Measurements from ENCODE around the gene SEMA5A. TPM values are rescaled to one million over a fixed set of nuclear protein-coding genes. Genes with fewer than 3 reads are reported as not detected.
A peak's percentile ranks its signal among the peaks of the same experiment; 100 is the strongest.
"Not testable (repeated sequence)": the region's sequence is repeated elsewhere in the genome, so short reads cannot be mapped to it uniquely, and the experiment has no call there.

SEMA5A gene
- total RNA-seq, 1 donor from 2014 or later = 25.3 TPM

DNA sequence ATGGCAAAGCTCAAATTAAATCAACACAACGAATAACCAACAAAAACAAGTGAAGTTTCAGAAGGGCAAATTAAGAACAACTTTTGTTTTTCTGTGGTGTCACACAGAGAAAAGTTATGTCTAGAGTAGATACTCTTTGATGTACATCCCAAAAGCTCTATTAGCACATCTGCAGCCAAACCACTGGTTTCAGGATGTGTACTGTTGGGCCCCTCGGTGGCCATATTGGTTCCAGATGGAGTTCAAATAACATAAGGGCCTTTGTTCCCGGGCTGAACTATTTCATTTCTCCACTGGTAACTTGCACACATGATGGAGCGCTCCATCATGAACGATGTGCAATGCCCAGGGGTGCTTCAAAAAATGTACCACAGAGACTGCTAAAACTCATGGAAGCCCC lies 126.1 kb downstream of the SEMA5A start:
- intact Hi-C loops (cut with micrococcal nuclease) = no loop called here
- DNase-seq (no peak), ATAC-seq (no peak)

DNA sequence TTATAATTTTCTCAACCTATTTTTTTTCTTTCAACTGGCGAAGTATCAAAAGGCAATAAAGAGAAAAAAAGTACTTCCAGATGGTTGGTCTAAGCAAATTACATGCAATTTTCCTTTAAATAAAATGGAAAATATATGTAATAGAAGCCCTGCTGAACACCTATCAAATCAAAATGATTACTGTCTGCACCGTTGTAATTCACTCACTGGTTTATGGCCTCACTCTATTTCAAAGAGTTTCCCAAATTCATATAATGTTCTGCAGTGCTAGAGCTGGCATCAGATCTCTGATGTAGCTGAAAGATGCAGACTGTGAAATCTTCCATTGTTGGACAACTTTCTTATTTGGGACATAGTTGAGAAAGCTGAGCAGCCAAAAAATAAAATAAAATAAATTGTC lies 130.3 kb downstream of the SEMA5A start:
- intact Hi-C loops (cut with micrococcal nuclease) = no loop called here
- DNase-seq (no peak), ATAC-seq (no peak)

DNA sequence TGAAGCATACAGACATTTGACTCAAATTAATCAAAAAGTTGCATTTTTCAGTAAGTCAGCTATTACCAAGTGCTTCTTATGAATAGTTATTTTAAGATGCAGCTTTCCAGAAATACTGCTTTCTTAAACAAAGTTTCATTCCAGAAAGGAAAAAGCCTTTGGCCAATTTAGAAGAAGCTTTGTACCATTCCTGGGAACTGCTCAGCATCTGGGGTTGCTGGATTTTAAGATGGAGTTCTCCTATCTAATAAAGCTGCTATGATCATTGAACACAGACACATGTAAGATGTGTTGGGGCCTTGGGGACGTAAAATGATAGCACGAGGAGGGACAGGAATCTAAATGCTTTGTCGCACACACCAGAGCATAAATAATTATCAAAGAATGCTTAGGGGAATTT lies 130.8 kb downstream of the SEMA5A start:
- DNase-seq = no peak
- ATAC-seq = no peak
- intact Hi-C loops (cut with micrococcal nuclease) = no loop called here

DNA sequence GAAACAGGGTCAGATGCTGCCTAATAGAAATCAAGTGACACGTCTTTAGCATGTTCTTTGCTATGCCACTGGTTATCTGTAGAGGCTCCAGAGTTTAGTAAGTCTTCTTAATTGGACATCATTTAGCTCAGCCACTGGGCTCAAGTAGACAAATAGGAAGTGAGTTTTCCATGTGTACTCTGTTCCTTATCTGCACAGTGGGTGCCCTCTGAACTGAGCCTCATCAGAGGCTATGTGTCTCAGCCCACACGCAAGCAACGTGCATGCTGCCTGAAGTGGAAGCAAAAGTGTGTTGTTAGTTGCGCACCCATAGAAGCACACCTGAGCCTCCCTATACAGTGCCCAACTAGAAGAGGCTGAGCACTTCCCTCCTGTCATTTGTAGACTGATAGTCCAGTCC lies 134.7 kb downstream of the SEMA5A start:
- ATAC-seq (no peak), DNase-seq (no peak)
- intact Hi-C loops (cut with micrococcal nuclease) = no loop called here

DNA sequence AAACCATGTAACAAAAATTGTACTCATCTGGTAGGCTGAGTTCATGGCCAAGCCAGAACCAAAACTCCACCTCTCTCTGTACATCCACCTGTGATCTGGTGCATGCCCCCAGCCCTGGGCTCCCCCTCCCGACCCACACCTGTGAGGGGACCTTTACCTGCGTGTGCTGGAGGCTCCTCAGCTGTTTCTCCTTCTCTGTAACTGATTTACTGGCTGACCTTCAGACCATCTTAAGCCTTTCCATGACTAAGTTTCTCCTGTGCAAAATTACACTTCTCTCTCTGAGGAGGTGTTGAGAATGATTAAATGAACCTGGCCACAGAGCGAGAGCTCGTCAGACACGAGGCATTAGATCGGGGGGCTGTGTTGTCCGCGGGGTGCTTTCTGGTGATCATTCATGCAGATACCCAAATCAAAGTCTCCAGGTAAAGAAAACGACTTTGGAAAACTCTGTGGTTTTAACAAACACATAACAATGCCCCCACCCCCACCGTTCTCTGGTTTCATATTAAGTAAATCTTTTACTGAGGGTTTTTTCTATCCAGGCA lies 136.4 kb downstream of the SEMA5A start:
- ATAC-seq (no peak), DNase-seq (no peak)
- intact Hi-C loops (cut with micrococcal nuclease) = no loop called here

DNA sequence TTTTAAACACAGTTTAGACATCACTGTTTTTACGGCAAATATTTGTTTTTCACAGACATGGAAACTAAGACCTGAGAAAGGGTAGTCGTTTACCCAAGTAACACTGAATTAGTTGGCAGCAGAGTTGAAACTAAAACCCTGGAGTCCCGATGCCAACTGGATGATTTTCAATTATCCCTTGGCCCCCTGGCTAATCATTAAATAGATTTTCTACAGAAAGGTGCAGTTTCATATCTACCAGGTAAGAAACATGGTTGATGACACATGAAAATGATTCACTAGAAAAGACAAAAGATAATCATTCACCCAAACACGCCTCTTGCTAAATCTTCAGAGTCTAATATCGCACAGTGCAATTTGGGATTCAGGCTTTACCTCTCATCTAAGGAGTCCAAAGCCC lies 136.9 kb downstream of the SEMA5A start:
- DNase-seq (no peak), ATAC-seq (no peak)
- intact Hi-C loops (cut with micrococcal nuclease) = no loop called here

DNA sequence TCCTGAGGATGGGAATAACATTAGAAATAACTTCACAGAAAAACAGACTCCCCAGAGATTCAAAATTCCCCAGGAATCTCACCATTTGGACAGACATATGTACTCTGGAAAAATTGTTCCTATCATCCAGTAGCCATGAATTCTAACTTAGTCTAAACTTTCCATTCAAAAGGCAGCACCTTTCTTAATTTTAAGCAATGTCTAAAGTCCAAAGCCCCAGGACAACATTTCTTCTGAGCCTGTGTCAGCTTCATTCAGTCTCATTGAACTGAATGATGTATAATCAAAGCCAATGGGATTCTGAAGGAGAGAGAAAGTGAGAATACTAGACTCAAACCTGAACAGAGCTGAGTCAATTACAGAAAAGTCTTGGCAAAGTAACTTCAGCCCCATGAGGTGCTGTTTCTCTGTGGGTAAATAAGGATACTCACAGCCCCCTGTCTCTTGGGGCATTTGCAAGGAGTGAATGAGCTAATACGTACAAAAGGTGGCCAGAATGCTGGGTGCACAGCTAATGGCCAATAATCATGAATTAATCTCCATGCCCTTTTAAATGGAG lies 140.6 kb downstream of the SEMA5A start:
- no peak for ATAC-seq
- no peak for DNase-seq
- intact Hi-C loops (cut with micrococcal nuclease) = no loop called here

DNA sequence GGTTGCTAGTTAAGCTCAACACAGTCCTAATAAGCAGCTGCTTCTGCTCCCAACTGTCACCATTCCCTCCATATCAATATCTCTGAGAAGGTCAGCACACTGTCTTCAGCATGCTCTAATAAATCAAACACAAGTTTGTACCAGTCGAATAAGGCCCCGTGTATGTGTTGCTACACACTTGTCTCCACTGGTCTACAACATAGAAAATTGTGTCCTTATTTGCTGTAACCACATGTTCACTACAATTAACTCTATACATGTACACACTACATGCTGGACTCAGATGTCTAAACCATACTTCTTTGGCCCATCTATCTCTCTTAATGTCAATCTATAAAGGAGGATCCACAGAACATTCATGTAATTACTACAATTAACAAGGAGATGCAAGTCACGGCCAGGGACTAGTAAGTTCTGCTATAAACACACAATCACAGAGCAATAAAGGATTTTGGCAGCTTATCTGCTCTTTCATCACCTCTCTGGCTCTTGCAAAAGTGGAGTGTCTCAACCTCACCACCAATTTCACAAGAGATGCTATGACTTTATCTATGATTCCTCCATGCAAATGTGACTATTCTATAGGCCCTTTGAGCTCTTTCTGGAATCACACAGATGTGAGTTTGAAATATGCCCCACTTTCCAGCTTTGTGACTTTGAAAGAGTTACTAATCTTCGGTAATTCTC lies 143.9 kb downstream of the SEMA5A start:
- intact Hi-C loops (cut with micrococcal nuclease) = no loop called here
- no peak for ATAC-seq

DNA sequence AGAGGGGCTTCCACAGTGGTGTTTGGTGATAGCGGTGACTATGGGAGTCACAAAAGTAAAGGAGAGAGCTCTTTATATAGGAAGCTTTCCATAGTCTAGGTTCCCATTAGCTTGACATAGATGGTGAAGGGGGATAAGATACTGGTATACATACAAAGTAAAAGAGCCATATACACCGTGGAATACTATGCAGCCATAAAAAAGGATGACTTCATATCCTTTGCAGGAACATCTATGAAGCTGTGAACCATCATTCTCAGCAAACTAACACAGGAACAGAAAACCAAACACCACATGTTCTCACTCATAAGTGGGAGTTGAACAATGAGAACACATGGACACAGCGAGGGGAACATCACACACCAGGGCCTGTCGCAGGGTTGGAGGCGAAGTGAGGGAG lies 146.1 kb downstream of the SEMA5A start:
- DNase-seq; ATAC-seq; intact Hi-C loops (cut with micrococcal nuclease): not testable (repeated sequence)

More for the DNA sequence above, 143.9 kb downstream of the SEMA5A start:
- no peak for DNase-seq

DNA sequence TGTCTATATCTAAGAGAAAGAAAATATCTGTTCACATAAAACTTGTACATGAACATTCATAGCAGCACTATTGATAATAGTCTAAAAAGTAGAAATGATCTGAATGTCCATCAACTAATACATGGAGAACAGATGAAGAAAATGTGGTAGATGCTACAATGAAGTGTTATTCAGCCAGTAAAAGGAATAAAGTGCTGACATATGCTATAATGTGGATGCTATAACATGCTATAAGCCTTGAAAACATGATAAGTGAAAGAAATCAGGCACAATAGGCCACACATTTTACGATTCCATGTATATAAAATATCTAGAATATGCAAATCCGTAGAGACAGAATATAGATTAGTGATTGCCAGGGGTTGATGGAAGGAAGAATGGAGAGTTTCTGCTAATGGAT lies 146.8 kb downstream of the SEMA5A start:
- intact Hi-C loops (cut with micrococcal nuclease) = no loop called here
- ATAC-seq = no peak
- no peak for DNase-seq

DNA sequence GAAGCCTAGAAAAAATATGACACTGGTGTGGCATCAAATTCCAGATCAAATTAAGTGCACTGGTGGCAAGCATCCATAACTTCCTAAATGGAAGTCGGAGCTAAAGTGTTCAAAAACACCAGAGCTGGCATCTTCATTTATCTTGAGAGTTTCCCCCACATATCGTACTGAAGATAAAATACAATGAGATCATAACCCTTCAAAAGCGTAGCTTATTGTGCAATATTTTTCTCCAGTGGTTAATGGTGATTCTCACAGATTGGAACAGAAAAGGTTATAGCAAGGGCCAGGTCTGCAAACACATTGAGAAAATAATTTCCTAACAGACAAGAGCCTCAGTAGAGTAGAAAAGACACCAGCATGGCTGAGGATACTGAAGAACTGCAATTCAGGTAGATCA lies 147.6 kb downstream of the SEMA5A start:
- DNase-seq = no peak
- intact Hi-C loops (cut with micrococcal nuclease) = no loop called here
- no peak for ATAC-seq

DNA sequence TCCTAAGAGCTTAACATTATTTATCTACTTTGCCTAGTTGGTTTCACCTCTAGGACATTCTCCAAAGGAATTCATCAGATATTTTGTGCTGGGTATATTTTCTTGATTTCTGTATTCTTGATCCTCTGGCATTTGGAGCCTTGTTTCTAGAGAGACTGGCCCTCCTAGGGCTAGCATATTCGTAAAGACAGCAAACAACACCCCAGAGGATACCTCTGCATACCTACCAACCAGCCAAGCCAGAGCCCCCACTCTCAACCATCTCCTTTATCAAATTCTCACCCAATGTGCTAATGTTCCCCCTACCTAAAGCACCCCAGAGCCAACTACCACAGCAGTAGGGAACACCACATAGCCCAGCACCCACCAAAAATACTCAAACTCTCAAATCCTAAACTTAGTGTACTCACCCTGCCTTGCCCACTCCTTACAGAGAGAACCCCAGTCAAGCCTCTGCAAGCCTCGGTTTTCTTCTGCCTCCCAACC lies 149.5 kb downstream of the SEMA5A start:
- intact Hi-C loops (cut with micrococcal nuclease) = no loop called here
- ATAC-seq (no peak), DNase-seq (no peak)

DNA sequence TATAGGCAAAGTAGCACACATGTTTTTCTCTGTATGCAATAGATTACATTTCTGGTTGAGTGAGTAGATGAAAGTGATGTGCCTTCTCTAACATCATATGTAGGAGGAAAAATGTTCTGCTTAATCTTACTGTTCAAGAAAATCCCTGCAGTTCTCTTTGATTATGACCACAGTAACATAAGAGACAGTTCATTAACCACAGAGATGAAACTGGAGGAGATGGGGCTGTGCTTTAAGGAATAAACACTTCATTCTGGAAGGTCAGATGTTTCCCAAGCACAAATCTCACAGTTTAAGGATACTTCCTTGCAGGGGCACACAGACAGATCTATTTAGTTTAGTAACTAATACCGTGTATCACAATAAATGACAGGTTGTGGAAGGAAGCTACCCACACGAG lies 150.2 kb downstream of the SEMA5A start:
- intact Hi-C loops (cut with micrococcal nuclease) = no loop called here
- no peak for DNase-seq
- no peak for ATAC-seq

DNA sequence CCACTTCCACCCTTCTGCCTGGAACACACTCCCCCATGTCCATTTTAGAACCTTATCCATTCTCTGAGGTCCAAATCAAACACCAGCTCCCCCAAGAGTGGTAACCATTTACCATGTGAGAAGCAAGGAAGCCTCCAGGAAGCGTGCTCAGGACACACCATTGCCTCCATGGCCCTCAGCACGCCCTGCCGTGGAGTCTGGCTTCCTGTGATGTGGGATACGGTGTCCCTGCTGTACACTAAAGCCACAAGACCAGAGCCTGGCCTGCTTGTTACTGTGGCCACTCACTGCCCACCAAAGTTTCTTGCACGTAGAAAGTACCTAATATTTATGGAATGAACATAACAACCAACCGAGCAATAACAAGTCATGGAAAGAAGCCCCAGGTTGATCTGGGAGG lies 151.7 kb downstream of the SEMA5A start:
- no peak for ATAC-seq
- no peak for DNase-seq
- intact Hi-C loops (cut with micrococcal nuclease) = no loop called here

DNA sequence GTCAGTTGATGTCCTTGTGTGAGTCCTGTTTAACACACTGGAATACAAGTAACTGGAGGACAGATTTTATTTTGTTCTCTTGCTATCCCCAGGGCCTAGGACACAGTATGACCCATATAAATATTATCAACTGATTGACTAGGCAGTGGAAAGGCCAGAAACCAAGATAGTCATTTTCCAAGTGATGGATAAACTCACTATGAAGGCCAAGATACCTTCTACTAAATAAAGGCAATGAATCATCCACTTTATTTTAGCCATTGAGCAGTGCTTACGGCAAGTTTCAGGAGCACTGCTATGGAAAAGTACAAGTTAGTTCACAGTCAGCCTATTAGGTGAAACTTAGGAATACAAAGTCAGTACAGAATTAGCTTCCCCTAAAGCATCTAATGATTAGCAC lies 153.2 kb downstream of the SEMA5A start:
- ATAC-seq (peak; percentile 94), DNase-seq (no peak)
- intact Hi-C loops (cut with micrococcal nuclease) = no loop called here

DNA sequence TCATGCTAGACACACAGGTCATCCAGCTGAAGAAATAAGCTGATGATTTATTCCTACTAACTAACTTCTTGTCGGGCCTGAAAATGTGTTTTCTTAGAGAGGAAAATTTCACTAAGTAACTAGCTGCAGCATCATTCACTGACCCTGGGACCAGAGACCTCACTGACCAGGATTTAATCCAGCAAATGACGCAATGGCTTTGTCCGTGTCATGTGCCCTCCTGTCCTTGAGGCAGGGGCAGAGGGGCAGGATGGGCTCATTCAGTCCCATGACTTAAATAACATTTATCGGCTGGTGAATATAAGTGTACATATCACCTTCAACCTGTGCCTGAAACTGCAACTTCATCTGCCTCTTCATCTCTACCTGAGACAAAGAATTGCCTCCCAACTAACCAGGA lies 154.8 kb downstream of the SEMA5A start:
- intact Hi-C loops (cut with micrococcal nuclease) = no loop called here
- DNase-seq (no peak), ATAC-seq (no peak)

DNA sequence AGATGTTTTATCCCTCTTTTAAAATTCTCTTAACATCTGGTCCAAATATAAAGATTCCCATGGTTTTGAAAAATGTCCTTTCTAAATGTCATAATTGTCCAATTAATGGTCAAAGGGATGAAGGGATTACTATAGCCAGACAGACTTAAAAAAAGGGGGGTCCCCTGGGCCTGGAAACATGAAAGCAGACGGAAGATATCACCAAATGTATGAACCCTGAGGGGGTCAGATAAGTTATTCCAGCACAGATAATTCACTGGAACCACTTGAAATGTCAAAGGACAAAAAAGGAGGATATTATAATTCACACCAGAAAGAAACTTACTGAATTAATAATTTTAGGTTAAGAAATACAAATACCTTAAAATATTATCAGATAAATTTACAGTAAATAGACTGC lies 155.8 kb downstream of the SEMA5A start:
- ATAC-seq (no peak), DNase-seq (no peak)
- intact Hi-C loops (cut with micrococcal nuclease) = no loop called here

DNA sequence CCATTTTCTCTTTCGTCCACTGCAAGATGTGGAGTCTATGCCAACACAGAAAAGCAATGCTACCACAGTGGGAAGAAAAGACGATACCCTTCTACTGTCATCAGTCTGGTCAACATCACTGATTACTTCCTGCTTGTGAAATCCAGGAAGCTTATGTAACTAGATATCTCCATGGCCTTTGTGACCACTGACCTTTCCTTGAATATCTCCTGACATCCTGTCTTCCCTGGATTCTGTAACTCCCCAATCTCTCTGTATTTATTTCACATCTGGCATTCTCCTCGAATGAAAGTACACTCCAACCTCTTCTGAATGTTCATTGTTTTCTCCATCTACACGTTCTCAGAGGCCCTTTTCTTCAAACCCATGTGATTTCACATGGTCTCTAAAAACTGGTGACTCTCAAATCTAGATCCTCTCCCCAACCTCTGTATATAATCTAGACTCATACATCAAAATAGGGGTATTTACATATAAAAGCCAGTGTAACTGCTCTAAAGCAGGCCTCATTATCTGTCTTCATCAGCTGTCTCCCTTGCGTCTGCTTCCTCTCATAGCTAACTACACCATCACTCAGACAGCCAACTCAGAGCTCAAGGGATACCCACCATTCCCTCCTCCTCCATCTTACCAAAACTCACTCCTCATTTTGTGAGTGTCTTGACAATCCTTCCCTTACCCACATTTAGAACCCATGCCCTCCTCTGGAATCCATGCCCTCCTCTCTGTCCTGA lies 156.8 kb downstream of the SEMA5A start:
- ATAC-seq (no peak), DNase-seq (no peak)
- intact Hi-C loops (cut with micrococcal nuclease) = no loop called here

DNA sequence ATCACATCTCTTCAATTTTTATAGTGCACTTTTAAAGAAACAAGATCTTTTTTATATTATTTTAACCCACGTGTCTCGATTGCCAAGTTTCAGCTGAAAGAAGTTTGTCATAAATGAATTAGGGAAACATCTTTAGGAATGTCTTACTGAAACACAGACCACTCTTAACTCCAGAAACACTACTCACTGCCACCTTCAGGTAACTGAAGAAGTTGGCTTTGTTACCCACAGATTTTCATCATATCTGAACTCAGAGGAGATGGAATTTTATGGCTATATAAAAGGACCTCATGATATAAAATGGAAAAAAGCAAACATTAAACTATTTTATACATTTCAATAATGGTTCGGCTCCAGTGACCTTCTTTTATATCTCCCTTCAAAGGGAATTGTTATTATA lies 158.0 kb downstream of the SEMA5A start:
- DNase-seq (no peak), ATAC-seq (no peak)
- intact Hi-C loops (cut with micrococcal nuclease) = no loop called here

DNA sequence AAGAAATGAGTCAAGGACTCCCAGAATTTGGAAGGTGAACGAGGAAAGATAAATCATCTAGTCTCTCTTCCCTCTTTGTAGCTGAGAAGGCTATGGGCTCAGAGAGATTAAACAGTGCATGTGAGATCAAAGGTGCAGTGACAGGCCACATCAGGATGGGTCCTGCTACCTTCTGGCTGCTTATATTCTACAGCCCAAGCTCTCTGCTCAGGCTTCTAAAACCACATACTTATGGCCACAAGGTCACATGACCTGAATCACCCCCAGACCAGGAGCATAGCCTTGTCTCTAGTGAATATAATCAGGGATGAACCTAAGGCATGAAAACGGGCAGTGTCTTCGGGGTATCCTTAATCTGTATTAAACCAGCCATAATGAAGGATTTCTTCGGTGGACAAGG lies 158.9 kb downstream of the SEMA5A start:
- intact Hi-C loops (cut with micrococcal nuclease) = no loop called here
- no peak for ATAC-seq
- no peak for DNase-seq
